ENCODE measurements around the gene G2E3. TPM values are rescaled to one million over a fixed set of nuclear protein-coding genes. Genes with fewer than 3 reads are reported as not detected.

G2E3 gene
- total and polyA plus RNA-seq, 2 of the 13 experiments (the other 11 are each of a cell fraction or from before 2014, with no cell fraction given), result 22.8 to 63.0 TPM

- TF ChIP-seq, protein P1, sequence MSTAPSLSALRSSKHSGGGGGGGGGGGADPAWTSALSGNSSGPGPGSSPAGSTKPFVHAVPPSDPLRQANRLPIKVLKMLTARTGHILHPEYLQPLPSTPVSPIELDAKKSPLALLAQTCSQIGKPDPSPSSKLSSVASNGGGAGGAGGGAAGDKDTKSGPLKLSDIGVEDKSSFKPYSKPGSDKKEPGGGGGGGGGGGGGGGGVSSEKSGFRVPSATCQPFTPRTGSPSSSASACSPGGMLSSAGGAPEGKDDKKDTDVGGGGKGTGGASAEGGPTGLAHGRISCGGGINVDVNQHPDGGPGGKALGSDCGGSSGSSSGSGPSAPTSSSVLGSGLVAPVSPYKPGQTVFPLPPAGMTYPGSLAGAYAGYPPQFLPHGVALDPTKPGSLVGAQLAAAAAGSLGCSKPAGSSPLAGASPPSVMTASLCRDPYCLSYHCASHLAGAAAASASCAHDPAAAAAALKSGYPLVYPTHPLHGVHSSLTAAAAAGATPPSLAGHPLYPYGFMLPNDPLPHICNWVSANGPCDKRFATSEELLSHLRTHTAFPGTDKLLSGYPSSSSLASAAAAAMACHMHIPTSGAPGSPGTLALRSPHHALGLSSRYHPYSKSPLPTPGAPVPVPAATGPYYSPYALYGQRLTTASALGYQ (CRISPR knock-in tag; IDR thresholded peaks at IDR 0.05), result 0 out of 2 replicates have a peak, but pooled peaks have one; percentile 2
- TF ChIP-seq TFDP2 (CRISPR knock-in tag; IDR thresholded peaks at IDR 0.05) (no peak), ZBTB21 (CRISPR knock-in tag; IDR thresholded peaks at IDR 0.05) (no peak), THAP8 (CRISPR knock-in tag; IDR thresholded peaks at IDR 0.05; ENCODE audit: borderline replicate concordance) (no peak), HOXD1 (CRISPR knock-in tag; IDR thresholded peaks at IDR 0.05) (no peak), SNAI1 (CRISPR knock-in tag; IDR thresholded peaks at IDR 0.05; ENCODE audit: borderline replicate concordance) (0 out of 2 replicates have a peak, but pooled peaks have one; percentile 14), ZNF83 (CRISPR knock-in tag; IDR thresholded peaks at IDR 0.05; ENCODE audit: borderline replicate concordance) (no peak), SCMH1 (CRISPR knock-in tag; IDR thresholded peaks at IDR 0.05; ENCODE audit: borderline replicate concordance) (no peak), ZSCAN9 (CRISPR knock-in tag; IDR thresholded peaks at IDR 0.05; ENCODE audit: borderline replicate concordance) (peak; percentile 43; the same call in 1 of the 2 replicates), ZNF558 (CRISPR knock-in tag; IDR thresholded peaks at IDR 0.05; ENCODE audit: borderline replicate concordance) (no peak), ZNF781 (CRISPR knock-in tag; IDR thresholded peaks at IDR 0.05; ENCODE audit: borderline replicate concordance, not compliant biosample characterization) (no peak), NFYB (CRISPR knock-in tag; IDR thresholded peaks at IDR 0.05) (no peak), ZMYM2 (CRISPR knock-in tag; IDR thresholded peaks at IDR 0.05) (no peak), SIN3A (IDR thresholded peaks at IDR 0.05; ENCODE audit: borderline replicate concordance, low read depth, low read length) (0 out of 2 replicates have a peak, but pooled peaks have one; percentile 64), SOX13 (IDR thresholded peaks at IDR 0.05) (no peak), SOX13 (CRISPR knock-in tag; conservative IDR thresholded peaks at IDR 0.05 in 1 of 2, IDR thresholded peaks at IDR 0.05 in 1 of 2) (peak in 1 of 2 experiments; percentile 67; a peak in 2 of 4 replicates), ARNTL (CRISPR knock-in tag; IDR thresholded peaks at IDR 0.05) (no peak), FOXO1 (CRISPR knock-in tag; IDR thresholded peaks at IDR 0.05) (no peak), ZEB1 (IDR thresholded peaks at IDR 0.05; ENCODE audit: insufficient replicate concordance, low read depth) (peak; percentile 10), CENPBD1 (CRISPR knock-in tag; IDR thresholded peaks at IDR 0.05; ENCODE audit: borderline replicate concordance, low read depth) (0 out of 2 replicates have a peak, but pooled peaks have one; percentile 31), ZBTB37 (CRISPR knock-in tag; IDR thresholded peaks at IDR 0.05) (no peak)
- TF ChIP-seq, protein P2, sequence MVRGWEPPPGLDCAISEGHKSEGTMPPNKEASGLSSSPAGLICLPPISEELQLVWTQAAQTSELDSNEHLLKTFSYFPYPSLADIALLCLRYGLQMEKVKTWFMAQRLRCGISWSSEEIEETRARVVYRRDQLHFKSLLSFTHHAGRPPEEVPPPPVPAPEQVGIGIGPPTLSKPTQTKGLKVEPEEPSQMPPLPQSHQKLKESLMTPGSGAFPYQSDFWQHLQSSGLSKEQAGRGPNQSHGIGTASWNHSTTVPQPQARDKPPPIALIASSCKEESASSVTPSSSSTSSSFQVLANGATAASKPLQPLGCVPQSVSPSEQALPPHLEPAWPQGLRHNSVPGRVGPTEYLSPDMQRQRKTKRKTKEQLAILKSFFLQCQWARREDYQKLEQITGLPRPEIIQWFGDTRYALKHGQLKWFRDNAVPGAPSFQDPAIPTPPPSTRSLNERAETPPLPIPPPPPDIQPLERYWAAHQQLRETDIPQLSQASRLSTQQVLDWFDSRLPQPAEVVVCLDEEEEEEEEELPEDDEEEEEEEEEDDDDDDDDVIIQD (CRISPR knock-in tag; IDR thresholded peaks at IDR 0.05; ENCODE audit: low read depth), result peak; percentile 60
Measured at GRCh38 chr14:30559638-30560091, 707 bp downstream of the G2E3 start (continued).
